ENCODE data around the gene CREBBP. TPM values are rescaled to one million over a fixed set of nuclear protein-coding genes. Genes with fewer than 3 reads are reported as not detected.

CREBBP gene
- polyA plus RNA-seq, 3 donors, result 66.1 to 90.0 (median 88.5) TPM

- no peak for DNase-seq
These were observed 3.9 kb upstream of the CREBBP start for GRCh38 chr16:3884398-3884797.

GRCh38 chr16:3882531-3882930, 2.0 kb upstream of the CREBBP start:
- no peak for DNase-seq

GRCh38 chr16:3881499-3881990, 1.0 kb upstream of the CREBBP start:
- no peak for DNase-seq

- DNase-seq, result peak; percentile 74
These were observed 487 bp downstream of the CREBBP start for GRCh38 chr16:3879887-3880564.

GRCh38 chr16:3879258-3879886, 1.1 kb downstream of the CREBBP start:
- DNase-seq, result no peak

- DNase-seq, result no peak
These were observed 1.9 kb downstream of the CREBBP start for GRCh38 chr16:3878610-3879009.

GRCh38 chr16:3876695-3877094, 3.8 kb downstream of the CREBBP start:
- DNase-seq, result no peak

GRCh38 chr16:3876160-3876559, 4.4 kb downstream of the CREBBP start:
- DNase-seq, result no peak

GRCh38 chr16:3874794-3875692, 5.5 kb downstream of the CREBBP start:
- no peak for DNase-seq

- no peak for DNase-seq
These were observed 6.3 kb downstream of the CREBBP start for GRCh38 chr16:3874242-3874641.

GRCh38 chr16:3873482-3874173, 6.9 kb downstream of the CREBBP start:
- no peak for DNase-seq

- no peak for DNase-seq
These were observed 8.2 kb downstream of the CREBBP start for GRCh38 chr16:3872216-3872895.

- DNase-seq, result no peak
These were observed 11.5 kb downstream of the CREBBP start for GRCh38 chr16:3868967-3869366.

- DNase-seq, result no peak
These were observed 12.0 kb downstream of the CREBBP start for GRCh38 chr16:3868556-3868955.

- no peak for DNase-seq
These were observed 13.6 kb downstream of the CREBBP start for GRCh38 chr16:3866703-3867431.

- no peak for DNase-seq
These were observed 15.3 kb downstream of the CREBBP start for GRCh38 chr16:3865241-3865640.

- DNase-seq, result no peak
These were observed 16.0 kb downstream of the CREBBP start for GRCh38 chr16:3864562-3864961.

GRCh38 chr16:3863587-3863986, 16.9 kb downstream of the CREBBP start:
- no peak for DNase-seq

- DNase-seq, result no peak
These were observed 18.6 kb downstream of the CREBBP start for GRCh38 chr16:3861808-3862451.

GRCh38 chr16:3859889-3860288, 20.6 kb downstream of the CREBBP start:
- no peak for DNase-seq

All from renal pelvis (tissue), 4 donors.